Urothelium cell line (cell line): ENCODE data around the gene GPR26.

Experiments
- DNase-seq: peaks from one replicate; pipeline ENCODE4 v3.0.0; 2011; ENCODE audit warnings: low spot score, mixed read lengths
- FAIRE-seq: peaks from 2 replicates; lab custom pipeline; 2011; peaks lifted over from hg19 to GRCh38; lab: Jason Lieb, UNC

GPR26 gene

GRCh38 chr10:123666318-123667236 lies at the start of gene GPR26:
Gene GPR26 (plus strand): TSS chr10:123666355. CDS start chr10:123666408, 53 bp downstream.
- FAIRE-seq: peak; percentile 23

GRCh38 chr10:123618224-123618623 lies 47.9 kb upstream of the GPR26 start:
- DNase-seq (no peak), FAIRE-seq (no peak)

More at GRCh38 chr10:123666318-123667236, at the start of gene GPR26:
- peak; percentile 38 for DNase-seq

GRCh38 chr10:123619067-123619855 lies 46.9 kb upstream of the GPR26 start:
- FAIRE-seq: no peak
- no peak for DNase-seq

- no peak for FAIRE-seq
Observed at GRCh38 chr10:123620621-123621020, 45.5 kb upstream of the GPR26 start.

GRCh38 chr10:123621492-123621891 lies 44.7 kb upstream of the GPR26 start:
- DNase-seq: no peak
- no peak for FAIRE-seq

More at GRCh38 chr10:123620621-123621020, 45.5 kb upstream of the GPR26 start:
- DNase-seq: no peak

- FAIRE-seq (no peak), DNase-seq (no peak)
Observed at GRCh38 chr10:123621916-123622315, 44.2 kb upstream of the GPR26 start.

GRCh38 chr10:123622381-123622780 lies 43.8 kb upstream of the GPR26 start:
- FAIRE-seq (no peak), DNase-seq (no peak)

GRCh38 chr10:123624086-123624485 lies 42.1 kb upstream of the GPR26 start:
- FAIRE-seq (no peak), DNase-seq (no peak)

GRCh38 chr10:123633106-123633505 lies 33.0 kb upstream of the GPR26 start:
- DNase-seq (peak; percentile 26), FAIRE-seq (no peak)

- no peak for FAIRE-seq
- no peak for DNase-seq
Observed at GRCh38 chr10:123633636-123634035, 32.5 kb upstream of the GPR26 start.

GRCh38 chr10:123634221-123634620 lies 31.9 kb upstream of the GPR26 start:
- FAIRE-seq (no peak), DNase-seq (no peak)

GRCh38 chr10:123635131-123635530 lies 31.0 kb upstream of the GPR26 start:
- no peak for FAIRE-seq
- DNase-seq: no peak

- DNase-seq (peak; percentile 45), FAIRE-seq (no peak)
Observed at GRCh38 chr10:123635745-123636144, 30.4 kb upstream of the GPR26 start.

- no peak for FAIRE-seq
- DNase-seq: no peak
Observed at GRCh38 chr10:123636598-123637325, 29.4 kb upstream of the GPR26 start.

GRCh38 chr10:123637326-123637880 lies 28.8 kb upstream of the GPR26 start:
- no peak for FAIRE-seq
- peak; percentile 48 for DNase-seq

- no peak for DNase-seq
- FAIRE-seq: no peak
Observed at GRCh38 chr10:123639131-123639530, 27.0 kb upstream of the GPR26 start.

- FAIRE-seq (no peak), DNase-seq (peak; percentile 52)
Observed at GRCh38 chr10:123640016-123640535, 26.1 kb upstream of the GPR26 start.

- no peak for FAIRE-seq
- DNase-seq: peak; percentile 38
Observed at GRCh38 chr10:123642293-123642692, 23.9 kb upstream of the GPR26 start.

- no peak for DNase-seq
- FAIRE-seq: no peak
Observed at GRCh38 chr10:123642697-123643096, 23.5 kb upstream of the GPR26 start.

- DNase-seq (no peak), FAIRE-seq (no peak)
Observed at GRCh38 chr10:123643315-123643714, 22.8 kb upstream of the GPR26 start.
